ENCODE data around the gene KCNQ2.
"Not testable (repeated sequence)": the region's sequence is repeated elsewhere in the genome, so short reads cannot be mapped to it uniquely, and the experiment has no call there.

The KCNQ2 gene

GRCh38 chr20:63488315-63489251 lies 16.1 kb upstream of the KCNQ2 start:
- DNase-seq, result no peak

DNA sequence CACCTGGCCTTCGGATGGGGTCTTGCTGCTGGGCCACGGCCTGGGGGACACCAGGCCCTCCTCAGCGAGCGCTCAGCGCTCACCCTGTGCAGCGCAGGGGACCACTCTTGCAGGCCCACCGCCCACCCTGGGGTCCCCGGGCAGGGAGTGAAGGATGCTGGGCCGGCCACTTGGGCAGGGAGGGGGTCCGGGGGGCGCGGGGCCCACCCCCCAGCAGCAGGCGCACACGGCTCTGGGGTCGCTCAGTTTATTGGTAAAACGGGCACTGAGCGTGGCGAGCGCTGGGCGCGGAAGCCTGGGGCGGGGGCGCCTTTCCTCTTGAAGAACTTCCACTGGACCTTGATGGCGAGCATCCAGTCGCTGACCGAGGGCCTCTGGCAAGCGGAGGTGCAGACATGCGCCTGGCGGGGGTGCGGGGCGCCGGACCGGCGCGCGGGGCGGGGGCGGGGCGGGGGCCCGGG lies 15.4 kb upstream of the KCNQ2 start:
- no peak for DNase-seq

DNA sequence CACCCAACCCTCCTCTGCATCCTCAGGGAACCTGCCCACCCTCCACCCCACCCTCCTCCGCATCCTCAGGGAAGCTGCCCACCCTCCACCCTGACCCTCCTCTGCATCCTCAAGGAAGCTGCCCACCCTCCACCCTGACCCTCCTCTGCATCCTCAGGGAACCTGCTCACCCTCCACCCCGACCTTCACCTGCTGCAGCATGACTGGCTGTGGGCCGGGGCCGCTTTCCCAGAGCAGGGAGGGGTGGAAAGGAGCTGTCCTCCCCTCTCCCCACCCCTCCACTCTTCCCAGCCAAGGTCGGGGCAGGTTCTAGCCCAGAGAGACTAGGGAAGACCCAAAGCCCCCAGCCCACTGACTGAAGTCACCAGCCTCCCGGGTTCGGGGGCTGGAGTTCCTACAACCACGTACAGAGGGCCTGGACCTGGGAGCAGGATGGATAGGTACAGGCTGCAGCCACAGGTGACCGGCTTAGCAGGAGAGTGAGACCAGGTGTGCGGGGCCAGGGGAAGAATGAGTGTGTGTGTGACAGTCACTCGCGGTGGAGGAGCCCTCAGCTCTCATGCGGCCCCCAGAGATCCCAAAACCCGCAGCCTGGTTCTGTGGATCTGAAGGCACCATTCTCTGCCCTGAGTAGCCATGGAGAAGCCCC lies 14.8 kb upstream of the KCNQ2 start:
- no peak for DNase-seq

- DNase-seq, result no peak
Observed at GRCh38 chr20:63486300-63486855, 13.9 kb upstream of the KCNQ2 start.

GRCh38 chr20:63484651-63485403 lies 12.4 kb upstream of the KCNQ2 start:
- no peak for DNase-seq

- no peak for DNase-seq
Observed at GRCh38 chr20:63484236-63484635, 11.8 kb upstream of the KCNQ2 start.

DNA sequence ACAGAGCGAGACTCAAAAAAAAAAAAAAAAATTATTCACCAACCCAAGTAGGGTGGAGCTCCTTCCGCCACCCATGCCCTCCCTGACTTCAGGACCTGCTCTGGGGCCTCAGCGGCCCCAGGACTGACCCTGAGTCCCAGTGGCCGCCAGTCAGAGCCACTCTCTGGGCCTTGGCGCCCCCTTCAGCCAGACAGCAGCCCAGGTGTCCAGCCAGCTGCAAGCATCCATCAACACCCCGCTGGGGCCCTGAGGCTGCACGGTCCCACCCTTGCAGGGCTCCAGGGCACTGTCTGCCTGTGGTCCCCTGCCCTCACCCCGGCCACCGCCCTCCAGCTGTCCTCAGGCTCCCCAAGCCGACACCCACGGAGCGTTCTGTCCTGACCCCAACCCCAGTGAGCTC lies 11.4 kb upstream of the KCNQ2 start:
- no peak for DNase-seq

GRCh38 chr20:63482021-63482587 lies 9.6 kb upstream of the KCNQ2 start:
- DNase-seq, result no peak

DNA sequence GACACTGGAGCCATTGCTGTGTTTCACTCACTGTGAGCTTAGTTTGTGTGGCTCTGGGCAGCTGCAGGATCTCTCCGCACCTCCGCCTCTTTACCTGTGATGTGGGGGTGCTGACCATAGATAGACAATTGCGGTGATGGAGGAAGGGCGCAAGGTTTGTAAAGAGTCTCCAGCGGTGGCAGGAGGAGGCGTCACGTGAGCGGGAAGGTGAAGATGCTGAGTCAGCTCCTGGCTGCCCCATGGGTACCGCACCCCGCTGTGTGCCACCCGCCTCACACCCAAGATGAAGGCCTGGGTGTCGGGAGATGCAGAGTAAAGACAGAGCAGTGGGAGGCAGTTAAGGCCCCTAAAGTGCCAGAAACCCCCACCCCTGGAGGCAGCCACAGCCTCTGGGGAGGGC lies 9.0 kb upstream of the KCNQ2 start:
- no peak for DNase-seq

GRCh38 chr20:63479695-63480419 lies 7.4 kb upstream of the KCNQ2 start:
- DNase-seq, result not testable (repeated sequence)

DNA sequence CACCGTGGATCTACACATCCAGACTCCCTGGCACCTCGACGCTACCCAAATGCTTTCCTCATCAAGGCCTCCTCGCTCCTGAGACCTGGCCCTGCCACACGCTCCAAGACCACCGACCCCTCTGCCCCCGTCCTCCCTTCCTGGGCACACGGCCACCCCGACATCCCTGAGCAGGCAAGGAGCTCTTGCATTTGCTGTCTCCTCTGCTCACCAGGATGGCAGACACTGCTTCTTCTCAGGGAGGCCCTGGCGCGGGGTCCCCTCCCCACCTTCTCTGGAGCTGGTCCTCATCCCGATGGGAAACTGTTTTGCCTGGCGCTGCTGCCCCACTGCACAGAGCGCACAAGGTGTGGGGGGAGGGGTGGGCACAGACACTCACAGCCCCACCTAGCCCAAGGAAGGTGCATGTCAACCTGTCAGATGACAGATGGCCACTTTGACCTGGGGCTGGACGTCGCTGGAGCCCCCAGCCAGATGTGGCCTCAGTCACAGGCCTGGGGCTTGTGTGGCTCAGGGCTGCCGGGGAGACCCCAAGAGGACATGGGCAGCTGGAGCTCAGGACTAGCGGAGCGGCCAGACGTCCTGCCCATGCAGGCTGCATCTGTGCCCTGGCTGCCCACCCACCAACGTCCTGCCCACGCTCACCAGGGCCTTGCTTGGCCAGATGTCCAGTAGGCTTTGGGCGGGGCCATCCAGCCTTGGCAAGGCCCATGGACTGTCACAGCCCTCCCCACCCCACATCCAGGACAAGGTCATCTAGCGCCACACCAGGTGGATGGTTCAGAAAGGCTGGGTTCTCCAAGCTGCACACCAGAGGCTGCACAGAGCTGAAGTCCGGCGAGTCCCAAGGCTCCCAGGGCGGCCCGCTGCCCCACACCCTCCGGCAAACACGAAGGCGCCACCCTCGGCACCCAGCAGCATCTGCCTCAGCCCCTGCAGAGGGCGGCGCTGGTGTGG lies 6.2 kb upstream of the KCNQ2 start:
- no peak for DNase-seq

DNA sequence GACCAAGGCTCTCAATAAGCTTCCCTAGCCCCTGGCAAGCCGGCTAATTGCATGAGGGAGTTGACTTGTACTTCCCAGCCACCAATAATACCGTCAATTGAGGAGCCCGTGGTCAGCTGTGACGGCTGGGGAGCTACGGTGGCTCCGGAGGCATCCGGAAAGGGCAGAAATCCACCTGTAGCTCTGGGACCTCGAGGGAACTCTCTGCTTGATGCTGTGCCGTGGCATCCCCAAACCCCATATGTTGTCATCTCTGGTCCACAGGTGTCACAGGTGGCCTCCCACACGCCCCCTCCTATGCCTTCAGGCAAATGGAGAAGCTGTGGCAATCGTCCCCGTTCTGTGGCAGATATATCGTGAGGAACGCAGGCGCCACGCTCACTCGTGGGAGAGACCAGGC lies 5.5 kb upstream of the KCNQ2 start:
- no peak for DNase-seq

GRCh38 chr20:63477061-63477616 lies 4.7 kb upstream of the KCNQ2 start:
- DNase-seq, result no peak

- no peak for DNase-seq
Observed at GRCh38 chr20:63475209-63475608, 2.8 kb upstream of the KCNQ2 start.

DNA sequence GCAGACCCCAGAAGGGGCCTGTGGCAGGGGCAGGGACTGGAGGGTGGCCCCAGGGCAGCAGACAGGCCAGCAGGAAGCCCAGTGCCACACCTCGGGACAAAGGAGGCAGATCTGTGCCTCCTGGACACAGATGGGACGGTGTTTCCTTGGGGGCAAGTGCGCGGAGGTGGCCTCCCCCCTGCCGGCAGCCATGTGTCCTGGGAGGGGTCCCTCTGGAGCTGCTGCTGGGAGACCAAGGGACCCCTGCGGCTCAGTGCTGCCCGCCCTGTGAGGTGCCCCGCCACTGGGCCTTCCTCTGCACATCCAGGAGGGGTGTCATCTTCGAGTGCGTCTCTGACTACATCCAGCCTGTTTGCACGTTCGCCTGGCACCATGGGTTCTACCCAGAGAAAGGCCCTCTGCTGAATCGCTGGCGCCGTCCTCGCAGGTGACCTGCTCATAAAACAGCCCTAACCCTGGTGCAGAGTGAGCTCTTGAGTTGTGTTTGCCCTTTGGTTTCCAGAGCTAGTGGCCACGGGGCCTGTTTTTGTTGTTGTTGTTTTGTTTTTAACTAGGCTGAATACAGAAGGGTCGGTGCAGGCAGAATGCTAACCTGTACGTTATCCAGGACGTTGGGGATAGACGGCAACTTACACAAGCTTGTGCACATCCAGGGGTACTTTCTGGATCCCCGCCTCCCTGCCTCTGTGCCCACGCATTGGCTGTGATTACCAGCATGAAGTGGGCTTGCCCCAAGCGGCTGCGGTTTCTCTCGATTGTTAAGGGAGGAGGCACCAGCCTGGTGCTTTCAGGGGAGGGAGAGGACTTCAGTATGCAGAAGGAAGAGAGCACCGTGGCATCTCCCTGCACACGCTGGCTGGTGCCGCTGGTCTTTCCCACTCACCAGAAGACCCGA lies 1.3 kb upstream of the KCNQ2 start:
- no peak for DNase-seq

GRCh38 chr20:63472862-63473390 lies 471 bp upstream of the KCNQ2 start:
- no peak for DNase-seq

DNA sequence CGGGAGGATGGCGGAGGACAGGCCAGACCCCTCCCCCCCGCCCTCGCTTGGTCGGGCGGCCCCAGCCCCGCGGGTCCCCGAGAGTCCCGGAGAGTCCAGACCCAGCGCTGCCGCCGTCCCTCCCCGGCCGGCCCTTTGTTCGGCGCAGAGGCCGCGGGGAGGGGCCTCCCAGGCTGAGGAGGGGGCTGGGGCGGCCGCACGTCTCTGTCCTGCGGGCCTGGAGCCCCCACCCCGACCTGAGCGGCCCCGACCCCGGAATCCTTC lies 806 bp downstream of the KCNQ2 start:
- DNase-seq, result no peak

- no peak for DNase-seq
Observed at GRCh38 chr20:63471002-63471716, 1.3 kb downstream of the KCNQ2 start.

DNA sequence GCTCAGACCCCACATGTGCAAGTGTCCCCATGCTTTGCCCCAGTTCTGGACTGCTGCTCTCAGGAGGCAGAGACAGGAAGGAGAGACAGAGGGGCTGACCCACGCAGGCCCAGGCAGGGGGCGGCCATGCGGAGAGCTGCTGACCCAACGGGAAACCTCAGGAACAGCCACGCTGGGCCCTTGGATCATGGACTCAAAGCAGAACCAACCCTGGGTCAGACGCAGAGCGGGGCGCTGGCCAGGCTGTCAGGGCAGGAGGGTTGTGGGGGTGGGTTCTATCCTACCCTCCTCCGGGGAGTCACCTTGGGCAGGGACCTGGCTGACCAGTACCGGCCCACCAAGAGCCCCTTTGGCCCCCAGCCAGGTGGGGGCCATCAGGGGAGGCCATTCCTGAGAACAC lies 2.0 kb downstream of the KCNQ2 start:
- DNase-seq, result no peak

Measured in NCI-H82 (cell line).